ENCODE data around the gene TEKT5.
A peak's percentile ranks its signal among the peaks of the same experiment; 100 is the strongest.

The TEKT5 gene

DNA sequence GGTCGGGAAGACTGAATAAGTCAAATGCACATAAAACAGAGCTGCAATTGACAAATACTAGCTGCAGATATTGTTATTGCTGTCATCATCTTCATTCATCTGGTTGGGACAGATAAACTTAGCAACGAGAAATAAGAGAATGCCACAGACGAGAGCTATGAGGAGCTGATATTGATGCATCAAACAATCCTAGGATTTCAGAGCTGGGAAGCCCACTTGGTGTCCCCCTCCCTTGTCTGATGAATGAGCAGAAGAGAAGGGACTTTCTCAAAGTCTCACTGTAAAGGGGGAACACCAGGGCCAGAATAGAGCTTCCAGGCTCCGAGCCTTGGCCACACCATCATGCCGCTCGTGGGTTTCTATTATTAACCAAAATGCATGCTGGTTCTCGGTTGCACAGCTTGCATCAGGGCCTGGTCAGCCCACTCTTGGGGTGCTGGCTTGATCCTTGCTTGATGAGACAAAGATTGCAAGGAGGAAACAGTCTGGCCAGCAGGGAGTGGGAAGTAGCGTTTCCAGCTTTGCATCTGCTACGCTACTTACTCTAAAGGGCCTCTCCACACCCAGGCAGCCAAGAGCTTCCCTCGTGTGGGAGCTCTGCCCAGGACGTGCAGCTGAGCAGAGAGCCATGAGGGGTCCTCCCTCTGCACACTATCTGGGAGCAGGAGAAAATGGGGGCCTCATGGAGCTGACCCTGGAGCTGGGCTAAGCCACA is 85.9 kb downstream of the TEKT5 start:
- DNase-seq (ENCODE audit: low spot score), result no peak

DNA sequence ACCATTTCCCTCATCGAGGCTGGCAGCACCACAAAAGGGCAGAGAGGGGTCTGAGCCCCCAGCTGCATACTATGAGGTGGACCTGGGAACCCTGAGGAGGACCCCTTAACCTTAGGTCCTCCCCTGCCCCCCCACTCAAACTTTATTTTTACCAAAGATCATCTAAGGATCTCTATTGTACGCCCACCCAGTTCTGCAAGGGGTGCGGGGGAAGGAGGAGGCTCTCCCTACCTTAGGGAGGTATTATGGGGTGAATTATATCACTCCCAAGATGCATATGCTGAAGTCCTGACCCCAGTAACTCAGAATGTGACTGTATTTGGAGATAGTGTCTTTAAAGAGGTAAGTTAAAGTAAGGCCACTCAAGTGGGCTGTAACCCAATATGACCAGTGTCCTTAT is 87.6 kb downstream of the TEKT5 start:
- no peak for DNase-seq (ENCODE audit: low spot score)

DNA sequence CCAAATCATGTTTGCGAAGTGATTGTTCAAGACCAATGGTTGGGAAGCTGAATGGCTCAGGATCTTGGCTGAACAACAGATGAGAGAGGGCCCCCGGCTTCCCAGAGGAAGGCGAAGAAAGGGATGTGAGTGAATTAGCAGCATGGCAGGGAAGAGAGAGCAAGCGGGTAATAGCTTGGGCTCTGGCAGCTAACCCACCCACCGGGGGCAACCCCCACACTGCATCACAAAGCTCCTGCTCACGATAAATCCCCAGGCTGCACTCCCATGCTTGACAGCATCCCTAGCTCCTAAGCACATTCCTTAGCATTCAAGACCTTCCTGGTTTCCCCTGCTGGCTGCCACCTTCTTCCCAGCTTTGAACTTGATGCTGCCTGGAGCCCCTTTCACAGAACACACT is 88.1 kb downstream of the TEKT5 start:
- peak; percentile 61 for DNase-seq (ENCODE audit: low spot score)

DNA sequence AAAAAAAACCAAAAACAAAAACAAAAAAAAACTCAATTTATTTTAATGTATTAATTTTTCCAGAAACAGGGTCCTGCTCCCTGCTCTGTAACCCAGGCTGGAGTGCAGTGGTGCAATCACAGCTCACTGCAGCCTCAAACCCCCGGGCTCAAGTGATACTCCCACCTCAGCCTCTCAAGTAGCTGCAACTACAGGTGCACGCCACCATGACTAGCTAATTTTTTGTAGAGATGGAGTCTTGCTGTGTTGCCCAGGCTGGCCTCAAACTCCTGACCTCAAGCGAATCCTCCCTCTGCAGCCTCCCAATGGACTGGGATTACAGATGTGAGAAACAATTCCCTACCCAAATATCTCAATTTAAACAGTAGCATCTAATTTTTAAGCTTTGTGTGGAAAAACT is 89.1 kb downstream of the TEKT5 start:
- DNase-seq (ENCODE audit: low spot score), result no peak

DNA sequence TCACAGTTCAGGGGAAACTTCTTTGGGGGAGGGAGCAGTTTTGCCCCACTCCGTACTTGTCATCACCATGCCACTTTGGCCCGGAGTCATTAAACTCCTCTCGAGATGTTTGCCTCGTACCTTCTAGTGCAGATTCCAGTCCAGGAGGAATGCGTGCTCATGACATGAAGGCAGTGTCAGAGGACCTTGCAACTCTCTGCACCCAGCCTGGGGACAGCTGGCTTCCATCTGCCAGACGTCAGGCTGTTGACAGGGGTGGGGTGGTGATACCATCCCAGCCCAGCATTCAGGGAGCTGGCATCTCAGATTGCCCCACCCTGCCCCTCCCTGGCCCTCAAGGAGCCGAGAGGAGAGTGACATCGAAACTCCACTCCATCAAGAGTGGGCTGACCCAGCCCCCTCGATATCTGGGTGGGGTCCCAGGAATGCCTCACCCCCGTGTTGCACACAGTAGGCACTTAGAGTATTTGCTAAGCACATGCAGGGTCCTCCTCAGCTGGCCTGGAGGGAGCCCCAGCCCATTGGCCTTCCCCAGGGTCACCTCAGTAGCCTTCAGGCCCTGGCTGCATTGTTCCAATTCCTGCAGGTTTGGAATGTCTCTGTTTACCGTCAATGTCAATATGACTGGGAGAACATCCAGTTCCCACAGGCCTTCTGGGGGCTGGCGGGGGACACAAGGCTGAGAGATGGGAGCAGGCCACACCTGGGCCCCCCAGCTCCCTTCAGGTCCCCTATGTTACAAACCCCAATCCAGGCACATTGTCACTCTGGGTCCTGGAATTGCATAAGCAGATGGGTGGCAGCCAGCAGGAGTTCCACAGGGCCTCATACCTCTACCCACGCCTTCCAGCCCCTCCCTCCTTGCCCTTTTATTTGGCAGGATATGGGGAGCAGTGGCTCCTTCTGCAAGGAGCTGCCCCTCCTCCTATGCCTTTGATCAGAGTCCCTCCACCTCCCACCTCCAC is 93.0 kb downstream of the TEKT5 start:
- no peak for DNase-seq (ENCODE audit: low spot score)

DNA sequence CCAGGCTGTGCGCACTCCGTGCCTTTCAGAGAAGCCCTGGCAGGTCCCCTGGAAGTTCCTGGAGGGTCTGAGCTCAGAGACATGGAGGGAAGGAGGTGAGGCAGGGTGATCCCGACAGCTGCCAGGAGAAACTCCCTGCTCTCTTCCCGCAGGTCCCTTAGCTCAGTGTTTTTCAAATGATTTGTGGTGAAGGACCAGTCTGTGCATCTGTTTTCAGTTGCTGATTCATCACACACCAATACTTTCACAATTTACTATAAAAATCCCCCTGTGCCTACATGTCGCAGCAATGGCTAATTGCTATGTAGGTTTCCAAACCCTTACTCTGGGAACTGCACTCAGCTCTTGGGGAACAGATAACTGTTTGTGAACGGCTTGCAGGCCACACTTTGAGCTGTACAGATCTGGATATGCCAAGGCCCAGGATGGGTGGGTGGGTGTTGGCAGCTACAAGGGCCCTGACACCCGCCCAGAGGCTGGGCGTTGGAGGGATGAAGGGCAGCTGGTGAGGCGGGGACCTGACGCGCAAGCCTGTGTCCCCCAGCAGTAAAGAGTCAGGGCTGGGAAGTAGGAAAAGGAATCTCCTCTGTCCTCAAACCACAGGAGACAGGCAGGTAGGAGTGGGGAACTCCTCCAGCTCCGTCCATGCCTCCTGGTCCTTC is 93.8 kb downstream of the TEKT5 start:
- DNase-seq (ENCODE audit: low spot score), result no peak

- no peak for DNase-seq (ENCODE audit: low spot score)
Observed at GRCh38 chr16:10599626-10600025, 95.1 kb downstream of the TEKT5 start.

GRCh38 chr16:10598157-10598556 is 96.6 kb downstream of the TEKT5 start:
- DNase-seq (ENCODE audit: low spot score), result no peak

GRCh38 chr16:10597187-10597601 is 97.5 kb downstream of the TEKT5 start:
- DNase-seq (ENCODE audit: low spot score), result no peak

DNA sequence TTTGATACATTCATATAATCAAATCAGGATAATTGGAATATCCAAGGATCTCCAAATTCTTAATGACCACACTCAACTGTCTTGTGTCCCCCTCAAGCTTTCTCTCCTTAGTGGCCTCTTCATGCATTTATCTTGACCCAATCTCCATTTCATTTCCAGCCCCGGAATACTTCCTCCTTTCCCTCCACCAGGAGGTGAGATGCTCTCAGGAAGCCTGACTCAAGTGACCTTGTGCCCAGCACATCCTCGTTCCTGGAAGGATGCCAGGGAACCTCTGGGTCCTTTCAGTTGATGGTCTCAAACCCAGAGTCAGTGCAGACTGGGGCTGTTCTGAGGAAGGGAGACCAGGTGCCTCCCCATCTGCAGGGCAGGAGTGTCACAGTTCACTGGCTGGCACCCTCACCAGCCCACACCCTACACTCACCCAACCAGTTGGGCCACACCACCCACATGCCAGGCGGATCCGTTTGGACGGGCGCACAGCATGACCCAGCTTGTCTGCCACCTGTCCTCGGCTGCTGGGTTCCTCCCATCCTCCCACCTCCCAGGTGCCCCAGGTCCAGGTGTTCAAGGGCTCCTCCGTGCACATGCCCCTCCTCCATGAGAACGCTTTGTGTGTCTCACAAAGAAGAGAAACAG is 100.3 kb downstream of the TEKT5 start:
- no peak for DNase-seq (ENCODE audit: low spot score)

DNA sequence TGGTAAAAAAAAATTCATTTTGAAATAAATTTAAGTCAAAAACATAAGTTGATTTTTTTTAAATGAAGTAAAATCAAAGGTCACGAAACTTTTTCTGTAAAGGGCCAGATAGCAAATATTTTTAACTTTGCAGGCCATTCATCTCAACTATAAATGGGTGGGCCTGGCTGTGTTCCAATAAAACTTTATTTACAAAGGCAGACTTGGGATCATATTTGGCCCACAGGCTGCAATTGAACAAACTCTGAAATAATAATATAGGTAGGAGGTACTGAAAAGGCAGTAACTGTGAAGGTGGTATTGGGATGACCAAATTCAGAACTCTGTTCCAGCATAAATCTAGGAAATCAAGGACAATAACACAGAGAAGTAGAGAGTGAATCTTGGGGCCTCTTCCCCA is 102.1 kb downstream of the TEKT5 start:
- no peak for DNase-seq (ENCODE audit: low spot score)

- DNase-seq (ENCODE audit: low spot score), result no peak
Observed at GRCh38 chr16:10590342-10590741, 104.4 kb downstream of the TEKT5 start.

DNA sequence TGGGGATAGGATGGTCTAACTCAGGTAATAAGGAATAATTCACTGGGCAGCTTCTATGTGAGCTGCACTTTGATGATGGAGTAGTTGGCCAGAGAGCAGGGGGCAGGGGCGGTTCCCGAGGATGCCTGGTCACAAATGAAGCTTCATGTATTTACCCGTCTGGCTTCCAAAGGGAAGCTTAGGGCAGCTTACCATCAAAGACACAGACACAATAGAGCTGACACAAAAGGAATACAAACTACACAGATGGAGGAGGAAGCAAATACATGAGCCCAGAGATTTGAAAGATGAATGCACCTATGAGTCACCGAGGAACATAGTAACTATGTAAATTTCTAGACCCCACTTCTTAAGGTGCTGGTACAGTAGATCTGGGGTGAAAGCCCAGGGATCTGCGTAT is 105.6 kb downstream of the TEKT5 start:
- no peak for DNase-seq (ENCODE audit: low spot score)

- no peak for DNase-seq (ENCODE audit: low spot score)
Observed at GRCh38 chr16:10587622-10588021, 107.1 kb downstream of the TEKT5 start.

GRCh38 chr16:10584981-10585438 is 109.7 kb downstream of the TEKT5 start:
- no peak for DNase-seq (ENCODE audit: low spot score)

- DNase-seq (ENCODE audit: low spot score), result no peak
Observed at GRCh38 chr16:10583269-10583668, 111.5 kb downstream of the TEKT5 start.

- no peak for DNase-seq (ENCODE audit: low spot score)
Observed at GRCh38 chr16:10581507-10581906, 113.2 kb downstream of the TEKT5 start.

GRCh38 chr16:10580883-10581247 is 113.9 kb downstream of the TEKT5 start:
- no peak for DNase-seq (ENCODE audit: low spot score)

- DNase-seq (ENCODE audit: low spot score), result peak; percentile 87
Observed at GRCh38 chr16:10579965-10580882, 114.5 kb downstream of the TEKT5 start, which contains the start of gene EMP2. TSS of gene EMP2 (minus strand) at chr16:10580598. CDS start at chr16:10547617, 32,981 bp downstream.

GRCh38 chr16:10579575-10579964 is 115.2 kb downstream of the TEKT5 start:
- DNase-seq (ENCODE audit: low spot score), result no peak

Measured in ecto neural progenitor cell (in vitro differentiated cells).